Kidney (tissue), 14 donors: Measurements from ENCODE around the gene WDFY2. TPM values are rescaled to one million over a fixed set of nuclear protein-coding genes. Genes with fewer than 3 reads are reported as not detected.

Experiments
- DNase-seq, 5 donors: peaks; one replicate each; pipeline ENCODE4 v3.0.0-alpha.2; 2013 to 2020
- FAIRE-seq: peaks from 2 replicates; lab custom pipeline; 2012; peaks lifted over from hg19 to GRCh38; lab: Jason Lieb, UNC
- H3K27ac ChIP-seq, 2 donors: one replicate each; pipeline ENCODE4 v1.7.0; 2013; ENCODE audit warnings: low read depth in 2 of 2, low read length in 2 of 2, inconsistent platforms in 1 of 2
- H3K27me3 ChIP-seq: one replicate; pipeline ENCODE4 v1.7.1; 2013; ENCODE audit warnings: low read length, inconsistent platforms; ENCODE audit not compliant: control insufficient read depth, insufficient read depth
- H3K36me3 ChIP-seq, 3 donors: one replicate each; pipeline versions ENCODE4 v1.7.0 to v1.7.1; 2013; ENCODE audit warnings: low read length in 3 of 3, control low read depth in 1 of 3, inconsistent platforms in 1 of 3; ENCODE audit not compliant: insufficient read depth in 3 of 3, control insufficient read depth in 2 of 3
- H3K4me1 ChIP-seq, 3 donors: one replicate each; pipeline versions ENCODE4 v1.7.0 to v1.7.1; 2013; ENCODE audit warnings: low read length in 3 of 3, inconsistent platforms in 1 of 3, low read depth in 1 of 3; ENCODE audit not compliant: control insufficient read depth in 2 of 3, insufficient read depth in 2 of 3
- H3K4me3 ChIP-seq, 3 donors: one replicate each; pipeline versions ENCODE4 v1.7.0 to v1.8.1; 2013; ENCODE audit warnings: low read length in 3 of 3, control low read depth in 1 of 3, inconsistent platforms in 1 of 3
- H3K9ac ChIP-seq, 3 donors: one replicate each; pipeline versions ENCODE4 v1.7.0 to v1.7.1; 2013; ENCODE audit warnings: low read length in 3 of 3, control low read depth in 1 of 3, inconsistent platforms in 1 of 3
- H3K9me3 ChIP-seq, 3 donors: one replicate each; pipeline versions ENCODE4 v1.7.0 to v1.7.1; 2013; ENCODE audit warnings: low read length in 3 of 3, control low read depth in 1 of 3, inconsistent platforms in 1 of 3; ENCODE audit not compliant: control insufficient read depth in 2 of 3, insufficient read depth in 1 of 3
- intact Hi-C: fragments of 100-400 bp; cut with DNase I; formaldehyde crosslinking; loops from one replicate; pipeline ENCODE4 v1.11.1; 2022
- polyA plus RNA-seq: library from polyadenylated mRNA; stranded (reverse); fragments of 350-450 nt; fragmentation: Illumina TruSeq; extraction: RNeasy Lipid Tissue Mini Kit (QIAGEN cat#74804); gene quantifications from one replicate; pipeline ENCODE4 v1.2.3, GENCODE V29; 2014; ENCODE audit warnings: low read depth, low replicate concordance; ENCODE audit not compliant: insufficient read depth
- total RNA-seq: library from RNA; stranded (reverse); fragmentation: NEBNext Ultra II Directional; extraction: Animal tissue kit (Norgen Biotek cat#: 25700); gene quantifications from one replicate; pipeline ENCODE4 v1.2.1, GENCODE V29; 2021
- TF ChIP-seq, protein P1 (sequence below): IDR thresholded peaks from 3 replicates; pipeline ENCODE4 v1.5.1; 2012; ENCODE audit warnings: mild to moderate bottlenecking, moderate library complexity, borderline replicate concordance; ENCODE audit not compliant: insufficient read depth; ENCODE audit errors: extremely low read depth
- donor health status: control.
- donor health status: control.
- donor health status: control.
- donor health status: control.
- donor health status: control.
- donor health status: DM: yes; HTN: yes; CAD: no.
- donor health status: Normal renal cell carcinoma (clear cell type).

Gene WDFY2
- total and polyA plus RNA-seq, 2 donors from 2014 or later, result 4.8 to 13.0 TPM

DNA sequence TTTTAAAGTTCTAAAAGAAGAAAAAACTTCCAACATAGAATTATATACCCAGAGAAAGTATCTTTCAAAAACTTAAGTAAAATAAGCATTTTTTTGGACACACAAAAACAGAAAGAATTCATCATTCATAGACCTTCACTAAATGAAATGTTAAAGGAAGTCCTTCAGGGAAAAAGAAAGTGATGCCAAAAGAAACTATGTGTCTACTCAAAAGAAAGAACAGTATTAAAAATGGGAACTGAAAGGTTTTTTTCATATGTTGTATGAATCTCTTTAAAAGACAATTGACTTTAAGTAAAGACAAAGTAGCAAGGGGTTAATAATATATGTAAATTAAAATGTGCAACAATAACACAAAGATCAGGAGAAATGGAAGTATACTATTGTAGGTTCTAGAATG lies 123.2 kb downstream of the WDFY2 start:
- Histone ChIP-seq H3K27ac (no peak overlapping the region), H3K27me3 (no peaks in the 10 kb centered on the region), H3K4me1 (no peaks in the 10 kb centered on the region), H3K4me3 (no peak overlapping the region), H3K9ac (no peak overlapping the region), H3K36me3 (no peaks in the 10 kb centered on the region), H3K9me3 (no peaks in the 10 kb centered on the region)
- intact Hi-C loops, result no loop called here
- FAIRE-seq, result no peak
- no peak for DNase-seq
- TF ChIP-seq, protein P1, sequence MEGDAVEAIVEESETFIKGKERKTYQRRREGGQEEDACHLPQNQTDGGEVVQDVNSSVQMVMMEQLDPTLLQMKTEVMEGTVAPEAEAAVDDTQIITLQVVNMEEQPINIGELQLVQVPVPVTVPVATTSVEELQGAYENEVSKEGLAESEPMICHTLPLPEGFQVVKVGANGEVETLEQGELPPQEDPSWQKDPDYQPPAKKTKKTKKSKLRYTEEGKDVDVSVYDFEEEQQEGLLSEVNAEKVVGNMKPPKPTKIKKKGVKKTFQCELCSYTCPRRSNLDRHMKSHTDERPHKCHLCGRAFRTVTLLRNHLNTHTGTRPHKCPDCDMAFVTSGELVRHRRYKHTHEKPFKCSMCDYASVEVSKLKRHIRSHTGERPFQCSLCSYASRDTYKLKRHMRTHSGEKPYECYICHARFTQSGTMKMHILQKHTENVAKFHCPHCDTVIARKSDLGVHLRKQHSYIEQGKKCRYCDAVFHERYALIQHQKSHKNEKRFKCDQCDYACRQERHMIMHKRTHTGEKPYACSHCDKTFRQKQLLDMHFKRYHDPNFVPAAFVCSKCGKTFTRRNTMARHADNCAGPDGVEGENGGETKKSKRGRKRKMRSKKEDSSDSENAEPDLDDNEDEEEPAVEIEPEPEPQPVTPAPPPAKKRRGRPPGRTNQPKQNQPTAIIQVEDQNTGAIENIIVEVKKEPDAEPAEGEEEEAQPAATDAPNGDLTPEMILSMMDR, result no peak

DNA sequence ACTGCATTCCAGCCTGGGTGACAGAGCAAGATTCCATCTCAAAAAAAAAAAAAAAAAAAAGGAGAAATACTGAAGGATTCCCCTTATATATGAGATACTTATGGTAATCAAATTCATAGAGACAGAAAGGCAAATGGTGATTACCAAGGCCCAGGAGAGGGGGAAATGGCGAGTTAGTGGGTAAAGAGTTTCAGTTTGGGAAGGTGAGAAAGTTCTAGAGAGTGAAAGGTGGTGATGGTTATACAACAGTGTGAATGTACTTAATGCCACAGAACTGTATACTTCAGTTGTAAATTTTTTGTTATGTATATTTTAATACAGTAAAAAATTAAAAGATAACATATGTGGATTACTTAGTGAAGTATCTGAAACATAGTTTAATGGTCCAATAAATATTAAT lies 129.5 kb downstream of the WDFY2 start:
- FAIRE-seq, result no peak
- Histone ChIP-seq H3K4me1 (no peaks in the 10 kb centered on the region), H3K36me3 (no peaks in the 10 kb centered on the region), H3K9ac (no peak overlapping the region), H3K4me3 (no peak overlapping the region), H3K27ac (no peak overlapping the region), H3K27me3 (no peaks in the 10 kb centered on the region), H3K9me3 (no peaks in the 10 kb centered on the region)
- TF ChIP-seq, protein P1, result no peak
- no peak for DNase-seq
- intact Hi-C loops, result no loop called here

DNA sequence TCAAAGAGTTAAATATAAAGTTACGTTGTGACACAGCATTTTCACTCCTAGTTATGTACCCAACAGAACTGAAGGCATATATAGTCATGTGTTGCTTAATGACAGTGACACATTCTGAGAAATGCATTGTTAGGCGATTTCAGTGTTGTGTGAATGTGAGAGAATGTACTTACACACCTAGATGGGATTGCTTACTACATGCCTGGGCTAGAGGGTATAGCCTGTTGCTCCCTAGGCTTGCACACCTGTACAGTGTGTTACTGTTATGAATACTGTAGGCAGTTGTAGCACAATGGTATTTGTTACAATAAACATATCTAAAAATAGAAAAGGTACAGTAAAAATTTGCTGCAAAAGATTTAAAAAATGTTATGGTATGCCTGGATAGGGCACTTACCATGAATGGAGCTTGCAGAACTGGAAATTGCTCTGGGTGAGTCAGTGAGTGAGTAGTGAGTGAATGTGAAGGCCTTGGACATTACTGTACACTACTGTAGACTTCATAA lies 130.5 kb downstream of the WDFY2 start:
- TF ChIP-seq, protein P1, result no peak
- Histone ChIP-seq H3K4me1 (no peaks in the 10 kb centered on the region), H3K9ac (no peak overlapping the region), H3K36me3 (no peaks in the 10 kb centered on the region), H3K27me3 (no peaks in the 10 kb centered on the region), H3K9me3 (no peaks in the 10 kb centered on the region), H3K27ac (no peak overlapping the region), H3K4me3 (no peak overlapping the region)
- intact Hi-C loops, result no loop called here
- DNase-seq, result no peak
- FAIRE-seq, result no peak

DNA sequence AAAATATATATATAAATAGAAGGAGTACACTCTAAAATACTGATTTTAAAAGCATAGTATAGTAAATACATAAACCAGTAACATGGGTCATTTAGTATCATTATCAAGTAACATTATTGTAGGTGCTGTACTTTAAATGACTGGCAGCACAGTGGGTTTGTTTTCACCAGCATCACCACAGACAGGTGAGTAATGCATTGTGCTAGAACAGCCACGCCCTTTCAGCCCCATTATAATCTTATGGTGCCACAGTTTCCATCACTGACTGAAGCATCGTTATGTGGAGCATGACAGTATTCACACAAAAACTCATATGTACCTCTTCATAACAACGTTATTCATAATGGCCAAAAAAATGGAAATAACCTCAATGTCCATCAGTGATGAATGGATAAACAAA lies 131.4 kb downstream of the WDFY2 start:
- H3K4me3 ChIP-seq, result no peak overlapping the region
- H3K27me3 ChIP-seq, result no peaks in the 10 kb centered on the region
- TF ChIP-seq, protein P1, result no peak
- FAIRE-seq, result no peak
- peaks cover 0 to under 1% (median 0%) of the 10 kb centered on the region in 3 donors for H3K36me3 ChIP-seq
- DNase-seq, result no peak
- intact Hi-C loops, result no loop called here
- H3K9me3 ChIP-seq, result no peaks in the 10 kb centered on the region
- H3K27ac ChIP-seq, result no peak overlapping the region
- no peaks in the 10 kb centered on the region for H3K4me1 ChIP-seq
- H3K9ac ChIP-seq, result no peak overlapping the region
